Measurements from ENCODE around the gene FOXK2.
"Not testable (repeated sequence)": the region's sequence is repeated elsewhere in the genome, so short reads cannot be mapped to it uniquely, and the experiment has no call there.

Gene FOXK2

GRCh38 chr17:82505296-82505695 is 14.2 kb upstream of the FOXK2 start:
- intact Hi-C loops (cut with DNase I; ENCODE audit: low total_unique reads) = no loop called here
- H3K9me3 ChIP-seq = no peaks in the 10 kb centered on the region
- no peak for DNase-seq
- no peak for TF ChIP-seq CTCF (IDR thresholded peaks at IDR 0.05)
- H3K27ac ChIP-seq = no peak overlapping the region
- no peak overlapping the region for H3K4me3 ChIP-seq
- H3K27me3 ChIP-seq = no peaks in the 10 kb centered on the region
- H3K36me3 ChIP-seq = no peaks in the 10 kb centered on the region
- H3K4me1 ChIP-seq = peaks cover 0 to 12% (median 6%) of the 10 kb centered on the region in 4 donors

- H3K27ac ChIP-seq; H3K4me3 ChIP-seq; H3K27me3 ChIP-seq; intact Hi-C loops (cut with DNase I; ENCODE audit: low total_unique reads); H3K36me3 ChIP-seq; H3K9me3 ChIP-seq; DNase-seq: not testable (repeated sequence)
- H3K4me1 ChIP-seq = peaks cover 0 to 12% (median 6%) of the 10 kb centered on the region in 4 donors
Observed at GRCh38 chr17:82506402-82506801, 13.1 kb upstream of the FOXK2 start.

- no peaks in the 10 kb centered on the region for H3K27me3 ChIP-seq
- no peak for TF ChIP-seq CTCF (IDR thresholded peaks at IDR 0.05)
- H3K27ac ChIP-seq = no peak overlapping the region
- no peaks in the 10 kb centered on the region for H3K9me3 ChIP-seq
- H3K36me3 ChIP-seq = no peaks in the 10 kb centered on the region
- intact Hi-C loops (cut with DNase I; ENCODE audit: low total_unique reads) = no loop called here
- DNase-seq = no peak
- no peak overlapping the region for H3K4me3 ChIP-seq
- no peaks in the 10 kb centered on the region for H3K4me1 ChIP-seq
Observed at GRCh38 chr17:82507631-82508175, 11.8 kb upstream of the FOXK2 start.

- H3K9me3 ChIP-seq; DNase-seq; H3K27ac ChIP-seq; H3K4me3 ChIP-seq; H3K36me3 ChIP-seq; H3K4me1 ChIP-seq; intact Hi-C loops (cut with DNase I; ENCODE audit: low total_unique reads); H3K27me3 ChIP-seq: not testable (repeated sequence)
Observed at GRCh38 chr17:82511642-82512041, 7.9 kb upstream of the FOXK2 start.

- H3K4me1 ChIP-seq; DNase-seq; H3K27ac ChIP-seq; H3K27me3 ChIP-seq; H3K9me3 ChIP-seq; H3K4me3 ChIP-seq; intact Hi-C loops (cut with DNase I; ENCODE audit: low total_unique reads); H3K36me3 ChIP-seq: not testable (repeated sequence)
Observed at GRCh38 chr17:82513864-82514263, 5.7 kb upstream of the FOXK2 start.

- no peaks in the 10 kb centered on the region for H3K9me3 ChIP-seq
- DNase-seq = no peak
- H3K36me3 ChIP-seq = no peaks in the 10 kb centered on the region
- no peak overlapping the region for H3K27ac ChIP-seq
- peaks cover 0 to 17% (median 5%) of the 10 kb centered on the region in 4 donors for H3K4me1 ChIP-seq
- H3K4me3 ChIP-seq = no peak overlapping the region
- intact Hi-C loops (cut with DNase I; ENCODE audit: low total_unique reads) = no loop called here
- no peak for TF ChIP-seq CTCF (IDR thresholded peaks at IDR 0.05)
- H3K27me3 ChIP-seq = no peaks in the 10 kb centered on the region
Observed at GRCh38 chr17:82517230-82517865, 2.2 kb upstream of the FOXK2 start.

GRCh38 chr17:82519971-82520903 is 705 bp downstream of the FOXK2 start:
- H3K27ac ChIP-seq = peak overlapping the region; percentile 78 to 94
- H3K27me3 ChIP-seq = no peaks in the 10 kb centered on the region
- TF ChIP-seq CTCF (IDR thresholded peaks at IDR 0.05) = no peak
- no peaks in the 10 kb centered on the region for H3K36me3 ChIP-seq
- intact Hi-C loops (cut with DNase I; ENCODE audit: low total_unique reads) = no loop called here
- H3K4me1 ChIP-seq = peaks cover 0 to 46% (median 22%) of the 10 kb centered on the region in 4 donors
- no peaks in the 10 kb centered on the region for H3K9me3 ChIP-seq
- peak overlapping the region; percentile 67 to 98 for H3K4me3 ChIP-seq
- DNase-seq = no peak
